Posterior cingulate gyrus (tissue), 11 donors: ENCODE results near the gene KCNQ2.
A peak's percentile ranks its signal among the peaks of the same experiment; 100 is the strongest.

Experiments used
- DNase-seq, 10 donors: peaks; one replicate each; pipeline versions ENCODE4 v3.0.0 to v3.0.0-alpha.2; 2020 to 2021; ENCODE audit warnings: mixed read lengths in 3 of 10
- intact Hi-C: fragments of 100-400 bp; cut with DNase I; formaldehyde crosslinking; loops from one replicate; pipeline ENCODE4 v1.15.1; 2023

Gene KCNQ2

GRCh38 chr20:63355781-63356295, 116.6 kb downstream of the KCNQ2 start:
- DNase-seq, result peak in 1 of 10 donors; percentile 79
- intact Hi-C loops, result no loop called here

DNA sequence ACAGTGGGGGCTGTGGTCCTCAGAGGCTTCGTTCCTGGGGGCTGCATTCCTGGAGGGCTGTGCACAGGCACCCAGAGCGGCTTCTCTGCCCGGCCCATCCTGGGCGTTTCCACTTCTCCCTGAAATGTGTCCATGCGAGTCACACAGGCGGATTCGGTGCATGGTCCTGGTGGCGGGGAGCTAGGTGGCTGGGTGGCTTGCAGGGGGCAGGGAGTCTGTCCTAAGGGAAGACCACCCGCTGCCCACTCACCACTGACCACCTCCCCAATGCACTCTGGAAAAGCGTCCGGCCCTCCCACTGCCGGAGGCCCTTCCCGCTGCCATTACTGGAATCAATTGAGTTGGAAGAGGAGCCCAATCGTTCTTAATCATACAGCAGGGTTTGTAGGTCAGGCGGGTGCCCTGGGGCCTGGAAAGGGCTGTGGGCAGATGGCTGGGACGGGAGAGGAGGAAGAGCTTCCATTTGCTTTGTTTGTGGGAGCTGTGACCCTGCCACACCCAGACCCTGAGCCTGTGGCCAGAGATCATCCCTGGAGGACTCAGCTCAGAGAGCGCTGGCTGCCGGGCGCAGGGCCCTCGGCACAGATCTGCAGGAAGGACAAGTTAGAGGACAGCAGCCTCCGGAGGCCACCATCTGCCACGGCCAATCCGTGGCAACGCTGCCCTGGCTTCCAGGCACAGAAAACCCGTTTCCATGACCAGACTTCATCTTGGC, 117.7 kb downstream of the KCNQ2 start:
- DNase-seq, result peak in 1 of 10 donors; percentile 78
- intact Hi-C loops, result no loop called here

- intact Hi-C loops, result no loop called here
- peak in 1 of 10 donors; percentile 84 for DNase-seq
Observed at GRCh38 chr20:63352811-63353221, 119.6 kb downstream of the KCNQ2 start.

GRCh38 chr20:63351811-63352591, 120.5 kb downstream of the KCNQ2 start:
- peak; percentile 50 to 96 (median 72) for DNase-seq
- intact Hi-C loops, result no loop called here

DNA sequence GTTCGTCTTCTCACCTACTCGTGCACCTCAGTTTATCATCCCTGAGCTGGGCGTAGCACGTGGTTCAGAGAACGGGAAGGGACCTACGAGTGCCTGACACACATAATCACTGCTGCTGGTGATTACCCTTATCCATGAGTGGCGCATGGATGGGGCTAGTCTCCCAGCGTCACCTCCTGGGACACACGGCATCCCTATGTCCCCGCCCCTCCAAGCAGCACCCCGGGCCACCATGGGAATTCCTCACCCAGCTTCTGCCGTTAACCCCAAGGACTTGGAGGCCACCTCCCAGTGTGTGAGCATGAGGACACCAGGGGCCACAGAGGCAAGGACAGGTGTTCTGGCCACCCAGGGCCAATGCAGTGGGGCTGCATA, 121.1 kb downstream of the KCNQ2 start:
- peak in 1 of 10 donors; percentile 72 for DNase-seq
- intact Hi-C loops, result no loop called here

DNA sequence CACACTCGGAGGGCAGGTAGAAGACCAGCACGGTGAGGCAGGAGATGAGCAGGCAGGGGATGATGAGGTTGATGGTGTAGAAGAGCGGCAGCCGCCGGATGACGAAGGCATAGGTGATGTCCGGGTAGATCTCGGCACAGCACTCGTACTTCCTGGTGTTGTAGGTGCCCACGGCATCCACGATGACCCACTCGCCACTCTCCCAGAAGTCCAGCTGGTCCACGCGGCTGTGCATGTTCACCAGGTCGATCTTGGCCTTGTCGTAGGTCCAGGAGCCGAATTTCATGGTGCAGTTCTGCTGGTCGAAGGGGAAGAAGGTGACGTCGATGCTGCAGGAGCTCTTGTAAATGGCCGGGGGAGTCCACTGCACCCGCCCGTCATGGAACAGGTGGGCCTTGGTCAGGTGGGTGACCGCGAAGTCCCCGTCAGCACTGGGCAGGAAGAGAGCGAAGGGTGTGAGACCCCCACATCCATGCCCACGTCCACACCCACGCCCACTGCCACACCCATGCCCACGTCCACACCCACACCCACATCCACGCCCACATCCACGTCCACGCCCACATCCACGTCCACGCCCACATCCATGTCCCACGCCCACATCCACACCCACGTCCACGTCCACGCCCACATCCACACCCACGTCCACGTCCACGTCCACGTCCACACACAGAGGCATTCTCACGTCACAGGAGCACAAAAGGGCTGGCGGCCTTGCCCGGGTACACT, 121.7 kb downstream of the KCNQ2 start:
- peak in 1 of 10 donors; percentile 70 for DNase-seq
- intact Hi-C loops, result no loop called here
